Hepatocyte (in vitro differentiated cells): ENCODE data around the gene BRINP3. TPM values are rescaled to one million over a fixed set of nuclear protein-coding genes. Genes with fewer than 3 reads are reported as not detected.

ENCODE experiments used
- DNase-seq: peaks from one replicate; pipeline ENCODE4 v3.0.0-alpha.2; 2016; ENCODE audit warnings: low spot score
- H2AFZ ChIP-seq: fragments of 200-600 bp; sonication (generic); 2 replicates; pipeline ENCODE4 v1.6.0; 2016; ENCODE audit warnings: antibody characterized with exemption, mild to moderate bottlenecking
- H3K27ac ChIP-seq: fragments of 200-600 bp; sonication (generic); 2 replicates; pipeline ENCODE4 v1.5.1; 2016; ENCODE audit warnings: mild to moderate bottlenecking
- H3K27me3 ChIP-seq: fragments of 200-600 bp; sonication (generic); 2 replicates; pipeline ENCODE4 v1.6.1; 2016
- H3K36me3 ChIP-seq: fragments of 200-600 bp; sonication (generic); replicated peaks from 2 replicates; pipeline ENCODE4 v1.5.1; 2016; ENCODE audit warnings: low read depth; ENCODE audit not compliant: insufficient read depth
- H3K4me1 ChIP-seq: fragments of 200-600 bp; sonication (generic); 2 replicates; pipeline ENCODE4 v1.5.1; 2016; ENCODE audit warnings: mild to moderate bottlenecking, moderate library complexity; ENCODE audit not compliant: insufficient read depth
- H3K4me2 ChIP-seq: fragments of 200-600 bp; sonication (generic); 2 replicates; pipeline ENCODE4 v1.6.0; 2016
- H3K4me3 ChIP-seq: fragments of 200-600 bp; sonication (generic); 2 replicates; pipeline ENCODE4 v1.5.1; 2016; ENCODE audit warnings: mild to moderate bottlenecking
- H3K79me2 ChIP-seq: fragments of 200-600 bp; sonication (generic); 2 replicates; pipeline ENCODE4 v1.6.0; 2017; ENCODE audit warnings: mild to moderate bottlenecking
- H3K9me2 ChIP-seq: fragments of 200-600 bp; sonication (generic); replicated peaks from 2 replicates; pipeline ENCODE4 v1.6.0; 2017; ENCODE audit warnings: mild to moderate bottlenecking; ENCODE audit not compliant: insufficient read depth
- H3K9me3 ChIP-seq: fragments of 200-600 bp; sonication (generic); 2 replicates; pipeline ENCODE4 v1.5.1; 2016; ENCODE audit warnings: low read depth, mild to moderate bottlenecking
- H4K20me1 ChIP-seq: fragments of 200-600 bp; sonication (generic); 2 replicates; pipeline ENCODE4 v1.6.0; 2016; ENCODE audit warnings: mild to moderate bottlenecking; ENCODE audit not compliant: insufficient read depth, poor library complexity, severe bottlenecking
- EZH2 ChIP-seq: fragments of 200-600 bp; sonication (generic); IDR thresholded peaks from 2 replicates; pipeline ENCODE4 v1.6.1; 2016; ENCODE audit warnings: antibody characterized with exemption, mild to moderate bottlenecking, borderline replicate concordance
- EZH2phosphoT487 ChIP-seq: fragments of 200-600 bp; sonication (generic); IDR thresholded peaks from one replicate; pipeline ENCODE4 v1.6.1; 2018; ENCODE audit warnings: antibody characterized with exemption, mild to moderate bottlenecking, low read depth, moderate library complexity; ENCODE audit not compliant: unreplicated experiment, severe bottlenecking
- WGBS: methylation state at CpG from one replicate; pipeline ENCODE4 v1.1.6; 2016; ENCODE audit warnings: low lambda C conversion rate; ENCODE audit errors: missing lambda C conversion rate; 5-methylcytosine and 5-hydroxymethylcytosine counted together
- polyA plus RNA-seq: library from polyadenylated mRNA; unstranded; fragments of >200 nt; fragmentation: Nextera tagmentation; extraction: Ambion mirVana; gene quantifications from 2 replicates; pipeline ENCODE4 v1.2.1, GENCODE V29; 2016
- total RNA-seq: library from RNA; depleted of rRNA; stranded (reverse); fragments of >200 nt; gene quantifications from 2 replicates; pipeline ENCODE4 v1.2.3, GENCODE V29; 2014
- TF ChIP-seq, protein P1 (sequence below): fragments of 200-600 bp; sonication (generic); IDR thresholded peaks from 2 replicates; pipeline ENCODE4 v1.5.1; 2016; ENCODE audit warnings: antibody characterized with exemption, mild to moderate bottlenecking; ENCODE audit not compliant: poor library complexity

The BRINP3 gene
- total and polyA plus RNA-seq, 2 experiments from 2014 or later: 15.3 to 37.9 TPM

GRCh38 chr1:190289897-190290296 lies 187.8 kb downstream of the BRINP3 start:
- no peak overlapping the region for H2AFZ ChIP-seq
- H3K27ac ChIP-seq: no peak overlapping the region
- H4K20me1 ChIP-seq: no peaks in the 10 kb centered on the region
- no peaks in the 10 kb centered on the region for H3K27me3 ChIP-seq
- H3K79me2 ChIP-seq: no peaks in the 10 kb centered on the region
- no peaks in the 10 kb centered on the region for H3K4me1 ChIP-seq
- H3K9me2 ChIP-seq: no peaks in the 10 kb centered on the region
- WGBS: 80% methylated on average over 2 of the region's 2 CpGs
- no peak overlapping the region for H3K4me2 ChIP-seq
- no peaks in the 10 kb centered on the region for H3K36me3 ChIP-seq
- no peak for DNase-seq
- no peak overlapping the region for H3K4me3 ChIP-seq
- no peaks in the 10 kb centered on the region for H3K9me3 ChIP-seq
- TF ChIP-seq, protein P1, sequence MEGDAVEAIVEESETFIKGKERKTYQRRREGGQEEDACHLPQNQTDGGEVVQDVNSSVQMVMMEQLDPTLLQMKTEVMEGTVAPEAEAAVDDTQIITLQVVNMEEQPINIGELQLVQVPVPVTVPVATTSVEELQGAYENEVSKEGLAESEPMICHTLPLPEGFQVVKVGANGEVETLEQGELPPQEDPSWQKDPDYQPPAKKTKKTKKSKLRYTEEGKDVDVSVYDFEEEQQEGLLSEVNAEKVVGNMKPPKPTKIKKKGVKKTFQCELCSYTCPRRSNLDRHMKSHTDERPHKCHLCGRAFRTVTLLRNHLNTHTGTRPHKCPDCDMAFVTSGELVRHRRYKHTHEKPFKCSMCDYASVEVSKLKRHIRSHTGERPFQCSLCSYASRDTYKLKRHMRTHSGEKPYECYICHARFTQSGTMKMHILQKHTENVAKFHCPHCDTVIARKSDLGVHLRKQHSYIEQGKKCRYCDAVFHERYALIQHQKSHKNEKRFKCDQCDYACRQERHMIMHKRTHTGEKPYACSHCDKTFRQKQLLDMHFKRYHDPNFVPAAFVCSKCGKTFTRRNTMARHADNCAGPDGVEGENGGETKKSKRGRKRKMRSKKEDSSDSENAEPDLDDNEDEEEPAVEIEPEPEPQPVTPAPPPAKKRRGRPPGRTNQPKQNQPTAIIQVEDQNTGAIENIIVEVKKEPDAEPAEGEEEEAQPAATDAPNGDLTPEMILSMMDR: no peak
- TF ChIP-seq EZH2phosphoT487 (no peak), EZH2 (no peak)

GRCh38 chr1:190286111-190286510 lies 191.6 kb downstream of the BRINP3 start:
- no peak overlapping the region for H2AFZ ChIP-seq
- H3K9me2 ChIP-seq: no peaks in the 10 kb centered on the region
- no peaks in the 10 kb centered on the region for H4K20me1 ChIP-seq
- H3K27ac ChIP-seq: no peak overlapping the region
- H3K79me2 ChIP-seq: no peaks in the 10 kb centered on the region
- no peaks in the 10 kb centered on the region for H3K36me3 ChIP-seq
- 34% methylated on average over 1 of the region's 1 CpG for WGBS
- TF ChIP-seq EZH2phosphoT487 (no peak), EZH2 (no peak)
- TF ChIP-seq, protein P1: no peak
- H3K27me3 ChIP-seq: no peaks in the 10 kb centered on the region
- H3K9me3 ChIP-seq: no peaks in the 10 kb centered on the region
- H3K4me3 ChIP-seq: no peak overlapping the region
- H3K4me1 ChIP-seq: no peaks in the 10 kb centered on the region
- no peak overlapping the region for H3K4me2 ChIP-seq
- no peak for DNase-seq

GRCh38 chr1:190277107-190277506 lies 200.6 kb downstream of the BRINP3 start:
- Histone ChIP-seq H3K4me1 (no peaks in the 10 kb centered on the region), H3K4me3 (no peak overlapping the region)
- 87% methylated on average over 3 of the region's 3 CpGs for WGBS

More at GRCh38 chr1:190277107-190277506, 200.6 kb downstream of the BRINP3 start:
- no peaks in the 10 kb centered on the region for H3K36me3 ChIP-seq
- no peak overlapping the region for H2AFZ ChIP-seq
- no peaks in the 10 kb centered on the region for H4K20me1 ChIP-seq
- H3K9me3 ChIP-seq: no peaks in the 10 kb centered on the region
- no peaks in the 10 kb centered on the region for H3K27me3 ChIP-seq
- DNase-seq: no peak
- no peak overlapping the region for H3K4me2 ChIP-seq
- H3K79me2 ChIP-seq: no peaks in the 10 kb centered on the region
- H3K9me2 ChIP-seq: no peaks in the 10 kb centered on the region
- no peak overlapping the region for H3K27ac ChIP-seq
- TF ChIP-seq, protein P1: no peak
- no peak for TF ChIP-seq EZH2
- TF ChIP-seq EZH2phosphoT487: no peak
